Measurements from ENCODE around the gene CCDC50. TPM values are rescaled to one million over a fixed set of nuclear protein-coding genes. Genes with fewer than 3 reads are reported as not detected.

Gene CCDC50
- total RNA-seq, 1 donor: 31.0 TPM

DNA sequence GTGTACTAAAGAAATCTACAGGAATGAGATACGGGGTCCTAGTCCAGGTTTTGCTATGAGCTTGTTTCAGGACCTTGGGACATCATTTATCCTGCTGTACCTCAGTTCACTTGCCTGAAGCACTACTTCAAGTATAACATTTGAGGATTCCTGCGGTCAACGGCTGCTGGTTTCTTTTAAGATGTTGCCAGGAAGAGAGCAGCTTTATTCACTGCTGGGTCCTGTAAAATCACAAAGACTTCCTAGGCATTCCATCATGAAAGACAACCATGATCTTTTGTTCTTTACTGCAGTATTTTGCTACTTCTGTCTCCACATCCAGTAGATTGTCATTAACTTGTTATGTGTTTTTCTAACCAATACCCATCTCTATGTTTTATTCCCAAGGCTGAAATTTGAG lies 70.7 kb downstream of the CCDC50 start:
- no peaks in the 10 kb centered on the region for H3K4me1 ChIP-seq (ENCODE audit: insufficient read depth, low read length)
- H3K9me3 ChIP-seq (ENCODE audit: low read depth, low read length): no peaks in the 10 kb centered on the region
- no peaks in the 10 kb centered on the region for H3K27me3 ChIP-seq (ENCODE audit: insufficient read depth, low read length)
- no peak overlapping the region for H3K4me3 ChIP-seq (ENCODE audit: low read length)

DNA sequence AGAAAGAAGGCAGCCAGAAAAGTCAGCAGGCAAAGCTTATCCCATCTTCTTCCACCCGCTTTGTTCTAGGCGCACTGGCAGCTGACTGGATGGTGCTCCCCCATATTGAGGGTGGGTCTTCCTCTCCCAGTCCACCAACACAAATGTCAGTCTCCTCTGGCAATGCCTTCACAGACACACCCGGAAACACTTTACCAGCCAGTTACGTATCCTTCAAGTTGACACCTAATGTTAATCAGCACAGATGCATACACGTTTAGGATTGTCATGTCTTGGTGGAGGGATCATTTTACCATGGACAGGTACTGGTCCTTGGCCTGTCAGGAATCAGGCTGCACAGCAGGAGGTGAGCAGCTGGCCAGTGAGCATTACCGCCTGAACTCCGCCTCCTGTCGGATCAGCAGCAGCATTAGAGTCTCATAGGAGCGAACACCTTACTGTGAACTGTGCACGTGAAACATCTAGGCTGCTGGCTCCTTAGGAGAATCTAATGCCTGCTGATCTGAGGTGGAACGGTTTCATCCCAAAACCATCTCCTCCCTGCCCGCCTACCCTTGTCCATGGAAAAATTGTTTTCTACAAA lies 72.7 kb downstream of the CCDC50 start:
- no peak overlapping the region for H3K4me3 ChIP-seq (ENCODE audit: low read length)
- no peaks in the 10 kb centered on the region for H3K27me3 ChIP-seq (ENCODE audit: insufficient read depth, low read length)

DNA sequence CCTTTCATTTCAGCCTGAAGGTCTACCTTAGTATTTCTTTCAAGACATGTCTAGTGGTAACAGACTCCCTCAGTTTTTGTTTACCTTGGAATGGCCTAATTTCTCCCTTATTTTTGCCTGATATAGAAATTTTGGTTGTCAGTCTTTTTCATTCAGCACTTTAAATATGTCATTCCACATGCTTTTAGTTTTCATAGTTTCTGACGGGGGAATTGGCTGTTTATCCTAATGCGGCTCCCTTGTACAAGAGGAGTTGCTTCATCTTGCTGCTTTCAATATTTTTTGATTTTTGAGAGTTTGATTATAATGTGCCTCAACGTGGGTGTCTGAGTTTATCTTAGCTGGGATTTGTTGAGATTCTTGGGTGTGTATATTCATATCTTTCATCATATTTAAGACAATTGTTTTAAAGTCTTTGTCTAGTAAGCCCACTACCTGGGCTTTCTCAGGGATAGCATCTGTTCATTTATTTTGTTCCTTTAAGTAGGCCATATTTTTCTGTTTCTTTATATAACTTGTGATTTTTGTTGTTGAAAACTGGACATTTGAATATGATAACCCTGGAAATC lies 80.7 kb downstream of the CCDC50 start:
- Histone ChIP-seq H3K9me3 (ENCODE audit: low read depth, low read length) (peaks cover 13% of the 10 kb centered on the region), H3K27me3 (ENCODE audit: insufficient read depth, low read length) (no peaks in the 10 kb centered on the region), H3K4me3 (ENCODE audit: low read length) (no peak overlapping the region), H3K4me1 (ENCODE audit: insufficient read depth, low read length) (no peaks in the 10 kb centered on the region)

More for the DNA sequence above, 72.7 kb downstream of the CCDC50 start:
- Histone ChIP-seq H3K9me3 (ENCODE audit: low read depth, low read length) (no peaks in the 10 kb centered on the region), H3K4me1 (ENCODE audit: insufficient read depth, low read length) (no peaks in the 10 kb centered on the region)

DNA sequence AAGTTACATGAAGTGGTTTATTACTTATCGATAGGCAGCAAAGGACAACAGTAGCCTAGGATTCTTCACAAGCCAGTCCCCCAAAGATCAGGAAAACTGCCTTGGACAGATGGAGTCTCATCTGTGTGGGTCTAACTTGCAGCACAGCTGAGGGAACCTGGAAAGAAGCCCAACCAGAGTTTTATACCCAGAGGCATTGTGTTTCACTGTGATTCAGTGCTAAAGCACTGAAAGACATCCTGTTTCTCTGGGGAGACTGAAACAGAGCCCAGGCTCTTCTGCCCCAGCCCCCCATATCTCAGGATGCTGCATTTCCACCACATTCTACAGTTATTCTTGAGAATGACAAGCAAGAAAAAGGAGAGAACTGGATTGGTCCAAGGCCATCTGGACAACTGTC lies 83.6 kb downstream of the CCDC50 start:
- Histone ChIP-seq H3K27me3 (ENCODE audit: insufficient read depth, low read length) (no peaks in the 10 kb centered on the region), H3K4me1 (ENCODE audit: insufficient read depth, low read length) (no peaks in the 10 kb centered on the region), H3K9me3 (ENCODE audit: low read depth, low read length) (peaks cover 13% of the 10 kb centered on the region), H3K4me3 (ENCODE audit: low read length) (no peak overlapping the region)

DNA sequence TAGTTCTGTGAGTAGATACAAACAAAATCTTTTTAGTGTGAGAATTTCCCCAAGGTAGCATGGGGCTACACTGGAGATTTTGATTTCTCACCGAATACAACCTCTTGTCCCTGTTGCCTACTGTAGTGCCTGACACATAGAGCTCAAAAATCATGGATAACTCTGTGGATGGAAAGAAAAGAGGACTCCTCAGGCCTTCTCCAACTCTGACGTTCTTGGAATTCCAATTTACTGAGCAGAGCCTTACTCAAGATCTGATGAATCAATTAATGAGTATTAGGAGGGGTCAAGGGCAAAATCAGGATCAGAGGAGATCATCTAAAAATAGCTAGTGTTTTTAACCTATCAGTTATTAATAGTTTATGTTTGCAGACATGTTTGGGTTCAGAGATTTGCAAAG lies 85.1 kb downstream of the CCDC50 start:
- Histone ChIP-seq H3K4me3 (ENCODE audit: low read length) (no peak overlapping the region), H3K4me1 (ENCODE audit: insufficient read depth, low read length) (no peaks in the 10 kb centered on the region), H3K27me3 (ENCODE audit: insufficient read depth, low read length) (no peaks in the 10 kb centered on the region), H3K9me3 (ENCODE audit: low read depth, low read length) (peaks cover 13% of the 10 kb centered on the region)

DNA sequence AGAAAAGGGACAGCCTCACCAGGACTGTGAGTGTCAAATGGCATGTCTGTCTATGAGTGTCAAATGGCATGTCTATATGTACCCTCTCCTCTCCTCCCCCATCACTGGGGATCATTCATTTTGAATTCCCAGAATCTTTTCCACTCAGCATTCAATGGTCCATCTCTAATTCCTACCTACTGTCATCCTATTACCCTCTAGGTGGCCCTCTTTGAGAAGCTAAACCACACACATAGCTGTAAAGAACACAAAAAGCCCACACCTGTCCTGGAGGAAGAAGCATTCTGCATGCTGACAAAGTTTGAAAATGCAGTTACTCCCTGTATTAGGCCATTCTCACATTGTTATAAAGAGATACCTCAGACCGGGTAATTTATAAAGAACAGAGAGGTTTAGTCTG lies 85.5 kb downstream of the CCDC50 start:
- Histone ChIP-seq H3K4me3 (ENCODE audit: low read length) (no peak overlapping the region), H3K4me1 (ENCODE audit: insufficient read depth, low read length) (no peaks in the 10 kb centered on the region), H3K9me3 (ENCODE audit: low read depth, low read length) (peaks cover 11% of the 10 kb centered on the region), H3K27me3 (ENCODE audit: insufficient read depth, low read length) (no peaks in the 10 kb centered on the region)

DNA sequence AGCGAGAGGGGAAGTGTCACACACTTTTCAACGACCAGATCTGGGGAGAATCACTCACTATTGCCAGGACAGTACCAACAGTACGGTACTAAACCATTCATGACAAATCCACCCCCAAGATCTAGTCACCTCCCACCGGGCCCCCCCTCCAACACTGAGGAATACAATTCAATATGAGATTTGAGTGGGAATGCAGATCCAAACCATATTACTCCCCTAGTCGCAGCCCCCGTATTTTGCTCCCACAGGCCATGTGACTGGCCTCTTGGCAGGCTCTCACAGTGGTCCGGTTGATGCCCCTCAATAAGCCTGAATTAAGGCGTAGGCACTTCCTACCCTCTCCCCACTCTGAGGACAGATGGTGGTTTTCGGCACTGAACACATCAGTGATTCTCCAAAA lies 86.4 kb downstream of the CCDC50 start:
- Histone ChIP-seq H3K4me1 (ENCODE audit: insufficient read depth, low read length) (no peaks in the 10 kb centered on the region), H3K4me3 (ENCODE audit: low read length) (no peak overlapping the region), H3K27me3 (ENCODE audit: insufficient read depth, low read length) (no peaks in the 10 kb centered on the region), H3K9me3 (ENCODE audit: low read depth, low read length) (peaks cover 3% of the 10 kb centered on the region)

DNA sequence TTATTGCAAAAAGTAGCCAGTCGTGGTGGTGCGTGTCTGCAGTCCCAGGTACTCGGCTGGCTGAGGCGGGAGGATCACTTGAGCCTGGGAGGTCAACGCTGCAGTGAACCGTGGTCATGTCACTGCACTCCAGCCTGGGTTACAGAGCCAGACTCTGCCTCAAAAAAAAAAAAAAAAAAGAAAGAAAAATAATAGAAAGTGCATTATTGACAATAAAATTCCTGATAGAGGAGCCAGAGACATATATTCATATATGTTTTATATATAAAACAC lies 88.2 kb downstream of the CCDC50 start:
- no peaks in the 10 kb centered on the region for H3K27me3 ChIP-seq (ENCODE audit: insufficient read depth, low read length)
- no peak overlapping the region for H3K4me3 ChIP-seq (ENCODE audit: low read length)
- H3K4me1 ChIP-seq (ENCODE audit: insufficient read depth, low read length): no peaks in the 10 kb centered on the region
- H3K9me3 ChIP-seq (ENCODE audit: low read depth, low read length): no peaks in the 10 kb centered on the region

DNA sequence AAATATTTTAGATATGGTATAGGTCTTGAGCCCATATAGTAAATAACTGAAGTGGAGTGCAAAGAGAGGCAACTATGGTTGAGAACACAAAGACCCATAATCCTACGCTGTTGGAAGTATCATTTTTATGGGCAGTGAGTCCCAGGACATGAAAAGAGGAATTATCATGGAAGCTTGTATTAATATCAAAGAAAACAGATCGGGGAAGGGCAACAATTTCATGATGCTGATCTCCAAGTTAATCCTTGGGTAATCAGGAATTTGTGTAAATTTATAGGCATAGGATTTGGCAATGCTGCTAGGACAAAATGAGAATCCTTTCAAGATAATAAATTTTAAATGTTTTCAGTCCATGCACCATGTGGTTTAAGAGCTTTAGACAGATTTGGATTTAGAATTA lies 91.6 kb downstream of the CCDC50 start:
- H3K4me1 ChIP-seq (ENCODE audit: insufficient read depth, low read length): no peaks in the 10 kb centered on the region
- no peak overlapping the region for H3K4me3 ChIP-seq (ENCODE audit: low read length)
- H3K9me3 ChIP-seq (ENCODE audit: low read depth, low read length): no peaks in the 10 kb centered on the region
- H3K27me3 ChIP-seq (ENCODE audit: insufficient read depth, low read length): no peaks in the 10 kb centered on the region

DNA sequence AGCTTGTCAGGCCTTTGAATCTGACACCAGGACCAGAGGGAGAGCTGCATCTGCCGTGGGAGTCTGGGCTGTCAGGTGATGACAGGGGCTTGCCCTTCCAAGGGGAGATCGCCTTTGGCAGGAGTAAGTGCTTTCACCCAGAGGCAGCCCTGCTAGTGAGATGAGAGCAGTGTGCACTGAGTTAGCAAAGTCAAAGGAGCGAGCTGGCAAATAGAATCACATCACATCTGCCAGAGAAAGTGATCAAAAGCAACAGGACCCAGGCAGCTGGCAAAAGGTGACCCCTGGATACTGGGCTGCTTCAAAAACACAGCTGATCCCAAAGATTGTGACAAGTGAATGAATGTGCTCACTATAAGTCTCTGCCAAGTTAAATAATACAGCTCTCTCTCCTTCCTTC lies 95.7 kb downstream of the CCDC50 start:
- H3K4me1 ChIP-seq (ENCODE audit: insufficient read depth, low read length): no peaks in the 10 kb centered on the region
- no peak overlapping the region for H3K4me3 ChIP-seq (ENCODE audit: low read length)
- H3K9me3 ChIP-seq (ENCODE audit: low read depth, low read length): no peaks in the 10 kb centered on the region
- no peaks in the 10 kb centered on the region for H3K27me3 ChIP-seq (ENCODE audit: insufficient read depth, low read length)

DNA sequence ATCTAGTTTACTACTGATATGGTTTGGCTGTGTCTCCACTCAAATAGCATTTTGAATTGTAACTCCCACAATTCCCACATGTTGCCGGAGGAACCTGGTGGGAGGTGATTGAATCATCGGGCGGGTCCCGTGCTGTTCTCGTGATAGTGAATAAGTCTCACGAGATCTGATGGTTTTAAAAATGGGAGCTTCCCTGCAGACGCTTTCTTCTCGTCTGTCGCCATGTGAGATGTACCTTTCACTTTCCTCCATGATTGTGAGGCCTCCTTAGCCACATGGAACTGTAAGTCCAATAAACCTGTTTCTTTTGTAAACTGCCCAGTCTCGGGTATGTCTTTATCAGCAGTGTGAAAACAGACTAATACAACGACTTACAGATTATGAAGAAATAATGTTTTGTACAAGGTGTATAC lies 96.1 kb downstream of the CCDC50 start:
- Histone ChIP-seq H3K4me3 (ENCODE audit: low read length) (no peak overlapping the region), H3K4me1 (ENCODE audit: insufficient read depth, low read length) (no peaks in the 10 kb centered on the region), H3K9me3 (ENCODE audit: low read depth, low read length) (no peaks in the 10 kb centered on the region), H3K27me3 (ENCODE audit: insufficient read depth, low read length) (no peaks in the 10 kb centered on the region)

DNA sequence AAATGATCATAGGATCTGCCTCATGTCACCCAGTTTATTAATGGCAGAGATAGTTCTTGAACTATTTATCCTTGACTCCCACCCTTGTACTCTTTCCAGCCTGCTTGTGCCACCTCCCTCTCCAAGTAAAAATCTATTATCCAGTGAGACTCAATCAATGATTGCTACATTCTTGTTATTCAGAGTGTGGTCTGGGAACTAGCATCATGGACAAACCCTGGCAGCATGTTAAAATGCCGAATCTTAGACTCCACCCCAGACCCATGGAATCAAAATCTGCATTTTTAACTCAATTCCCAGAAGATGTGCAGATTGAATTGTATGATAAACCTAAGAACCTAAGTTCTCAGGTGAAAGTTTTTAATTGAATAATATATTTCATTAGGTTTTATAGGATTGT lies 97.1 kb downstream of the CCDC50 start:
- H3K4me3 ChIP-seq (ENCODE audit: low read length): no peak overlapping the region
- H3K27me3 ChIP-seq (ENCODE audit: insufficient read depth, low read length): no peaks in the 10 kb centered on the region
- no peaks in the 10 kb centered on the region for H3K9me3 ChIP-seq (ENCODE audit: low read depth, low read length)
- H3K4me1 ChIP-seq (ENCODE audit: insufficient read depth, low read length): no peaks in the 10 kb centered on the region

DNA sequence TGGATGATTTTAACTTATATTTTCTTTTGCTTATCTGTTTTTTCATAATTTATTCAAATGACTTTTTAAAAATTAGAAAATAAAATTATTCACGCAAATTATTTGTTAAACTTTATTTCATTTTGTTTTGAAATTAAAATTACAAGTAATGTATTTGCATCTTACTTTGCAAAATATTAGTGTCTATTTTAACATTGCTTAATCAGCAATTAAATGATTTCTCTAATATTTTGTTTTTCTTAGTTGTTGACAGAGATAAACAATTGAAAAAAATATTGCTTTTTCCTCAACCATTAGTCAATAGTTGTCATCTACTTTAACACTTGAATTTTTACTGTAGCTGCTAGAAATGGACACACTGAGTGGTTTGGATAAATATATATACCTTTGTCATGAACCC lies 99.0 kb downstream of the CCDC50 start:
- Histone ChIP-seq H3K9me3 (ENCODE audit: low read depth, low read length) (no peaks in the 10 kb centered on the region), H3K4me3 (ENCODE audit: low read length) (no peak overlapping the region), H3K27me3 (ENCODE audit: insufficient read depth, low read length) (no peaks in the 10 kb centered on the region), H3K4me1 (ENCODE audit: insufficient read depth, low read length) (no peaks in the 10 kb centered on the region)

DNA sequence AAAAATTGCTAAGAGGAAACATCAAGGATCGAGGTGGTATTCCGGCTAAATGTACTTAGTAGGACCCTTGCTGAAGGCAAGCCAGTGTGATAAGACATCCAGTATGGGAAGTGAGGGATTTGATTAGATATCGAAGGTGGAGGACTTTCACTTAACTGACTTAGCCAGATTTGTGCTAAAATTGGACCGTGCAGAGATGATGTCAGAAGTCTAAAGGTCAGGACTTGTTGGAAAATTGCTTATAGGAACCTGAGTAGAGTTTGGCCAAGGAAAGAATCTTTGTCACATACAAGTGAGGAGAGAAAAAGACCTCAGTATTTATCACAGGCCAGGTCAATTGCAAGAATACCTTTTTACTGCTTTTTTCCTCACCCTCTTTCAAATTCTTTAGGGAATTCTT lies 100.9 kb downstream of the CCDC50 start:
- Histone ChIP-seq H3K9me3 (ENCODE audit: low read depth, low read length) (no peaks in the 10 kb centered on the region), H3K27me3 (ENCODE audit: insufficient read depth, low read length) (no peaks in the 10 kb centered on the region), H3K4me3 (ENCODE audit: low read length) (no peak overlapping the region), H3K4me1 (ENCODE audit: insufficient read depth, low read length) (no peaks in the 10 kb centered on the region)

DNA sequence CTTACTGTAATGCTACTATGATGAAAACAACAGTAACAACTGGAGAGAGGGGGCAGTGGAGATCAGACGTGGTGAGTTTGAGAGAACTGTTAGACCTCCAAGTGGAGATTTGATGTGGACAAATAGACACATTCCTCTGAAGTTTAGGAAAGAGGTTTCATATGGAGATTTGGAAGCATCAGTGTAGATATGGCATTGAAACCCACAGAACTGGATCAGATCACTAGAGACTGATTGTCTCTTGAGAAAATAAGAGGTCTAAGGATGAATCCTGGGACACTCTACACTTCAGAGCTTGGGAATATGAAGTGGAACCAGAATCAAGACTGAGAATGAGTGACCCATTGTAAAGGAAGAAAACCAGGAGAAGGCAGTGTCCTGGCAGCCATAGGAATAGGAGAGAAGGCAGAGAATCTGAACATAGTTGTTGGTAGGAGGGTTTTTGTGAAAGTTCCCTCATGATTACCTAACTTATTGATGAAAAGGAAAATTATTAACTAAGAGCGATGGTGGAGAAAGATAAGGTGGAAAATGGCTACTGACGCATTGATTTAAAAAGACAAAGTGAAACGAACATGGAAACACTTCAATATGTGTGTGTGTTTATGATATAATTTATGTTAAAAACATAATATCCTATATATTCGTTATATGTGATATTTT lies 102.1 kb downstream of the CCDC50 start:
- Histone ChIP-seq H3K9me3 (ENCODE audit: low read depth, low read length) (no peaks in the 10 kb centered on the region), H3K4me1 (ENCODE audit: insufficient read depth, low read length) (no peaks in the 10 kb centered on the region), H3K4me3 (ENCODE audit: low read length) (no peak overlapping the region), H3K27me3 (ENCODE audit: insufficient read depth, low read length) (no peaks in the 10 kb centered on the region)

DNA sequence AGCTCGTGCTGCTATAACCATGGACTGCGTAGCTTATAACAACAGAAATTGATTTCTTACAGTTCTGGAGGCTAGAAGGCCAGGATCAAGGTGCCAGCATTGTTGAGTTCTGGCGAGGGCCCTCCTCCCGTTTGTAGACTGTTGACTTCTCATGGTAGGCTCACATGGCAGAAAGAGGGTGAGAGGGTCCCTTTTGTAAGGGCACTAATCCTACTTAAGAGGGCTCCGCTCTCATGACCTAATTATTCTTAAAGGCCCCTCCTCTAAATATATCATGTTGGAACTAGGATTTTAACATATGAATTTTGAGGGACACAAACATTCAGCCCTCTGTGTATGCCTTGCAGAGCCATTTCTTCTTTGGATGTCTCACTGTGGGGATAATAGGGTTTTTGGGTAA lies 103.0 kb downstream of the CCDC50 start:
- Histone ChIP-seq H3K4me1 (ENCODE audit: insufficient read depth, low read length) (no peaks in the 10 kb centered on the region), H3K9me3 (ENCODE audit: low read depth, low read length) (no peaks in the 10 kb centered on the region), H3K27me3 (ENCODE audit: insufficient read depth, low read length) (no peaks in the 10 kb centered on the region), H3K4me3 (ENCODE audit: low read length) (no peak overlapping the region)

Measured in mononuclear cell (primary cell).